Right cardiac atrium (tissue), 5 donors: ENCODE results near the gene VENTX. TPM values are rescaled to one million over a fixed set of nuclear protein-coding genes. Genes with fewer than 3 reads are reported as not detected.

Experiments
- ATAC-seq, 2 donors: fragments of 200-7000 bp; cut with Tn5 transposase; one replicate each; pipeline versions ENCODE4 v1.8.0 to v1.9.1; 2020; ENCODE audit warnings: moderate library complexity in 2 of 2, mild to moderate bottlenecking in 1 of 2
- DNase-seq, 3 donors: peaks; one replicate each; pipeline ENCODE4 v3.0.0-alpha.2; 2020
- H3K27ac ChIP-seq: one replicate; pipeline ENCODE4 v1.5.1; 2013; ENCODE audit warnings: mild to moderate bottlenecking, low read length, control low read depth, moderate library complexity
- H3K27me3 ChIP-seq: one replicate; pipeline ENCODE4 v1.6.1; 2013; ENCODE audit not compliant: control insufficient read depth, insufficient read depth
- H3K4me1 ChIP-seq: one replicate; pipeline ENCODE4 v1.6.1; 2013; ENCODE audit warnings: low read length; ENCODE audit not compliant: control insufficient read depth, insufficient read depth
- H3K4me3 ChIP-seq: one replicate; pipeline ENCODE4 v1.5.1; 2013; ENCODE audit warnings: low read length, control low read depth
- H3K9me3 ChIP-seq: one replicate; pipeline ENCODE4 v1.6.1; 2013; ENCODE audit warnings: low read length; ENCODE audit not compliant: control insufficient read depth
- WGBS: extraction: QIAGEN DNeasy Blood & Tissue Kit; methylation state at CpG from one replicate; pipeline ENCODE4 v1.1.7; 2013; 5-methylcytosine and 5-hydroxymethylcytosine counted together
- intact Hi-C, 4 donors: fragments of 100-400 bp; cut with DNase I; formaldehyde crosslinking; loops; one replicate each; pipeline versions ENCODE4 v1.11.0 to v1.14.0; 2022 to 2023
- polyA plus RNA-seq: library from polyadenylated mRNA; stranded (reverse); fragments of 200-250 nt; gene quantifications from one replicate; pipeline ENCODE4 v1.2.3, GENCODE V29; 2013
- total RNA-seq, 4 donors: library from RNA; stranded (reverse); fragmentation: NEBNext Ultra II Directional; extraction: Animal tissue kit (Norgen Biotek cat#: 25700); gene quantifications; one replicate each; pipeline ENCODE4 v1.2.1, GENCODE V29; 2021
- donor health status: healthy with polysubstance abuse.
- donor health status: DM: no; HTN: yes; CAD: no.
- donor health status: DM: no; HTN: no; CAD: no.
- donor health status: DM: no; HTN: yes; CAD: no; lungs with severe emphysema.
- donor health status: DM: yes; HTN: yes; CAD: no.

Gene VENTX
- total and polyA plus RNA-seq, 5 donors, result 0.45 to 0.89 (median 0.54) TPM

GRCh38 chr10:133270204-133270603 is 32.5 kb downstream of the VENTX start:
- no peak overlapping the region for H3K4me3 ChIP-seq
- no peaks in the 10 kb centered on the region for H3K9me3 ChIP-seq
- ATAC-seq (no peak), DNase-seq (no peak)
- H3K27ac ChIP-seq, result no peak overlapping the region
- H3K4me1 ChIP-seq, result no peaks in the 10 kb centered on the region
- 92% methylated on average over 20 of the region's 20 CpGs for WGBS
- intact Hi-C loops, result no loop called here
- no peaks in the 10 kb centered on the region for H3K27me3 ChIP-seq

GRCh38 chr10:133270773-133271297 is 33.2 kb downstream of the VENTX start:
- no peaks in the 10 kb centered on the region for H3K4me1 ChIP-seq
- ATAC-seq (no peak), DNase-seq (no peak)
- no peak overlapping the region for H3K27ac ChIP-seq
- intact Hi-C loops, result no loop called here
- no peaks in the 10 kb centered on the region for H3K27me3 ChIP-seq
- no peaks in the 10 kb centered on the region for H3K9me3 ChIP-seq
- WGBS, result 93% methylated on average over 19 of the region's 19 CpGs
- H3K4me3 ChIP-seq, result no peak overlapping the region

- Histone ChIP-seq H3K27ac (no peak overlapping the region), H3K9me3 (no peaks in the 10 kb centered on the region), H3K4me3 (no peak overlapping the region), H3K27me3 (no peaks in the 10 kb centered on the region), H3K4me1 (no peaks in the 10 kb centered on the region)
- DNase-seq (no peak), ATAC-seq (no peak)
- intact Hi-C loops, result no loop called here
- WGBS, result 83% methylated on average over 35 of the region's 35 CpGs
Measured at GRCh38 chr10:133271521-133272300, 34.1 kb downstream of the VENTX start.

- intact Hi-C loops, result no loop called here
- H3K27ac ChIP-seq, result no peak overlapping the region
- H3K4me3 ChIP-seq, result no peak overlapping the region
- DNase-seq, result peak in 1 of 3 donors; percentile 48
- 85% methylated on average over 29 of the region's 29 CpGs for WGBS
- H3K9me3 ChIP-seq, result no peaks in the 10 kb centered on the region
- H3K4me1 ChIP-seq, result no peaks in the 10 kb centered on the region
- ATAC-seq, result no peak
- H3K27me3 ChIP-seq, result no peaks in the 10 kb centered on the region
Measured at GRCh38 chr10:133272301-133272963, 34.8 kb downstream of the VENTX start.

GRCh38 chr10:133272964-133273420 is 35.3 kb downstream of the VENTX start:
- intact Hi-C loops, result no loop called here
- Histone ChIP-seq H3K4me1 (no peaks in the 10 kb centered on the region), H3K27ac (no peak overlapping the region), H3K9me3 (no peaks in the 10 kb centered on the region), H3K27me3 (no peaks in the 10 kb centered on the region), H3K4me3 (no peak overlapping the region)
- DNase-seq, result peak in 1 of 3 donors; percentile 53
- WGBS, result 86% methylated on average over 25 of the region's 25 CpGs
- ATAC-seq, result no peak

- Histone ChIP-seq H3K4me3 (no peak overlapping the region), H3K27ac (no peak overlapping the region), H3K27me3 (no peaks in the 10 kb centered on the region), H3K4me1 (no peaks in the 10 kb centered on the region), H3K9me3 (no peaks in the 10 kb centered on the region)
- ATAC-seq (no peak), DNase-seq (peak in 1 of 3 donors; percentile 57)
- intact Hi-C loops, result no loop called here
- WGBS, result 90% methylated on average over 28 of the region's 28 CpGs
Measured at GRCh38 chr10:133273534-133274143, 36.0 kb downstream of the VENTX start.

- H3K27ac ChIP-seq, result no peak overlapping the region
- no peaks in the 10 kb centered on the region for H3K27me3 ChIP-seq
- H3K9me3 ChIP-seq, result no peaks in the 10 kb centered on the region
- intact Hi-C loops, result no loop called here
- DNase-seq, result peak in 1 of 3 donors; percentile 57
- WGBS, result 34% methylated on average over 26 of the region's 26 CpGs
- no peaks in the 10 kb centered on the region for H3K4me1 ChIP-seq
- ATAC-seq, result no peak
- no peak overlapping the region for H3K4me3 ChIP-seq
Measured at GRCh38 chr10:133274751-133275683, 37.4 kb downstream of the VENTX start.

GRCh38 chr10:133275684-133276092 is 38.0 kb downstream of the VENTX start:
- Histone ChIP-seq H3K27ac (no peak overlapping the region), H3K9me3 (no peaks in the 10 kb centered on the region), H3K4me3 (no peak overlapping the region), H3K4me1 (no peaks in the 10 kb centered on the region), H3K27me3 (no peaks in the 10 kb centered on the region)
- 35% methylated on average over 12 of the region's 12 CpGs for WGBS
- ATAC-seq, result no peak
- DNase-seq, result peak in 1 of 3 donors; percentile 20
- intact Hi-C loops, result no loop called here

- Histone ChIP-seq H3K27me3 (no peaks in the 10 kb centered on the region), H3K9me3 (no peaks in the 10 kb centered on the region), H3K27ac (no peak overlapping the region), H3K4me3 (no peak overlapping the region), H3K4me1 (no peaks in the 10 kb centered on the region)
- intact Hi-C loops, result no loop called here
- DNase-seq (peak in 1 of 3 donors; percentile 41), ATAC-seq (no peak)
- 30% methylated on average over 6 of the region's 6 CpGs for WGBS
Measured at GRCh38 chr10:133276100-133276434, 38.4 kb downstream of the VENTX start.

- 6% methylated on average over 63 of the region's 63 CpGs for WGBS
- H3K27ac ChIP-seq, result no peak within 1 kb of the TSS
- H3K9me3 ChIP-seq, result no peaks in the 10 kb centered on the region
- intact Hi-C loops, result no loop called here
- no peaks in the 10 kb centered on the region for H3K27me3 ChIP-seq
- H3K4me3 ChIP-seq, result no peak within 1 kb of the TSS
- H3K4me1 ChIP-seq, result no peaks in the 10 kb centered on the region
- ATAC-seq (no peak), DNase-seq (peak in 2 of 3 donors; percentile 72 to 75)
Measured at GRCh38 chr10:133276435-133277201, 39.0 kb downstream of the VENTX start, which contains the start of gene ADAM8. TSS of gene ADAM8 (minus strand) at chr10:133276868. CDS start at chr10:133276817, 51 bp downstream.
